Right lobe of liver (tissue), 6 donors: ENCODE data around the gene RAB43. TPM values are rescaled to one million over a fixed set of nuclear protein-coding genes. Genes with fewer than 3 reads are reported as not detected.
A peak's percentile ranks its signal among the peaks of the same experiment; 100 is the strongest.

ENCODE experiments used
- ATAC-seq, 4 donors: fragments of 200-7000 bp; cut with Tn5 transposase; one replicate each; pipeline ENCODE4 v1.9.1; 2020; ENCODE audit warnings: mild to moderate bottlenecking in 4 of 4, moderate library complexity in 4 of 4
- DNase-seq, 3 donors: peaks; one replicate each; pipeline ENCODE4 v3.0.0-alpha.2; 2020
- H3K27ac ChIP-seq, 3 donors: fragments of 200-600 bp; one replicate each; pipeline ENCODE4 v1.8.0; 2022
- H3K27me3 ChIP-seq, 2 donors: fragments of 200-600 bp; one replicate each; pipeline ENCODE4 v1.8.0; 2022
- H3K36me3 ChIP-seq, 4 donors: fragments of 200-600 bp; sonication (generic) in 1 of 4; one replicate each; pipeline versions ENCODE4 v1.5.1 to v1.8.0; 2017 to 2022; ENCODE audit warnings: control low read depth in 1 of 4
- H3K4me1 ChIP-seq, 4 donors: fragments of 200-600 bp; sonication (generic) in 1 of 4; one replicate each; pipeline versions ENCODE4 v1.5.1 to v1.8.0; 2017 to 2022; ENCODE audit warnings: control low read depth in 1 of 4
- H3K4me3 ChIP-seq, 3 donors: fragments of 200-600 bp; one replicate each; pipeline ENCODE4 v1.8.0; 2022
- H3K9me3 ChIP-seq, 4 donors: fragments of 200-600 bp; sonication (generic) in 1 of 4; one replicate each; pipeline versions ENCODE4 v1.5.1 to v1.8.0; 2017 to 2022; ENCODE audit warnings: control low read depth in 1 of 4
- CTCF ChIP-seq, 4 donors: fragments of 200-600 bp in 3 of 4; fragments of 450-650 bp in 1 of 4; IDR thresholded peaks; one replicate each; pipeline versions ENCODE4 v1.5.1 to v1.8.0; 2016 to 2022; ENCODE audit warnings: antibody characterized with exemption in 4 of 4, mild to moderate bottlenecking in 2 of 4
- POLR2A ChIP-seq: fragments of 450-650 bp; IDR thresholded peaks from one replicate; pipeline ENCODE4 v1.6.1; 2017; ENCODE audit warnings: antibody characterized with exemption, mild to moderate bottlenecking
- WGBS: methylation state at CpG from one replicate; pipeline ENCODE4 v1.1.6; 2018; ENCODE audit warnings: low coverage, low lambda C conversion rate; ENCODE audit not compliant: insufficient coverage; ENCODE audit errors: missing lambda C conversion rate; 5-methylcytosine and 5-hydroxymethylcytosine counted together
- intact Hi-C, 2 donors: fragments of 100-400 bp; cut with DNase I; formaldehyde crosslinking; loops; one replicate each; pipeline versions ENCODE4 v1.11.2 to v1.14.1; 2022
- total RNA-seq, 6 experiments: library from RNA; depleted of rRNA in 2 of 6; stranded (reverse); fragments of >200 nt in 2 of 6; fragmentation: NEBNext Ultra II Directional in 3 of 6; extraction: Animal tissue kit (Norgen Biotek cat#: 25700) in 3 of 6; gene quantifications; one replicate each; pipeline versions ENCODE4 v1.1.0 to v1.2.4, GENCODE V29; 2016 to 2023
- donor health status: DM: no; HTN: yes; CAD: no.
- donor health status: DM: no; HTN: no; CAD: no.
- donor health status: DM: no; HTN: no; CAD: no.
- donor health status: DM: no; HTN: yes; CAD: no.
- donor health status: DM: no; HTN: yes; CAD: no.

The RAB43 gene
- total RNA-seq, 6 experiments from 2014 or later = 21.8 to 67.2 (median 38.5) TPM

- intact Hi-C loops = no loop called here
- no peak overlapping the region for H3K27ac ChIP-seq
- WGBS = 90% methylated on average over 2 of the region's 4 CpGs
These were observed 35.8 kb downstream of the RAB43 start for GRCh38 chr3:129085818-129086217.

GRCh38 chr3:129085165-129085715, 36.4 kb downstream of the RAB43 start:
- no peak overlapping the region for H3K27ac ChIP-seq
- no peak for DNase-seq
- TF ChIP-seq CTCF (IDR thresholded peaks at IDR 0.05) (no peak), POLR2A (no peak)

More at GRCh38 chr3:129085818-129086217, 35.8 kb downstream of the RAB43 start:
- no peaks in the 10 kb centered on the region for H3K27me3 ChIP-seq
- no peaks in the 10 kb centered on the region for H3K9me3 ChIP-seq
- no peaks in the 10 kb centered on the region for H3K36me3 ChIP-seq
- H3K4me1 ChIP-seq = no peaks in the 10 kb centered on the region
- H3K4me3 ChIP-seq = no peak overlapping the region
- no peak for DNase-seq
- TF ChIP-seq CTCF (IDR thresholded peaks at IDR 0.05) = no peak
- TF ChIP-seq POLR2A = no peak
- no peak for ATAC-seq

GRCh38 chr3:129084501-129084900, 37.1 kb downstream of the RAB43 start:
- H3K4me3 ChIP-seq = no peak overlapping the region
- intact Hi-C loops = no loop called here
- H3K36me3 ChIP-seq = no peaks in the 10 kb centered on the region
- H3K27me3 ChIP-seq = no peaks in the 10 kb centered on the region
- no peaks in the 10 kb centered on the region for H3K9me3 ChIP-seq
- H3K4me1 ChIP-seq = no peaks in the 10 kb centered on the region
- H3K27ac ChIP-seq = no peak overlapping the region
- TF ChIP-seq CTCF (IDR thresholded peaks at IDR 0.05) = no peak
- TF ChIP-seq POLR2A = no peak
- DNase-seq (no peak), ATAC-seq (peak in 1 of 4 donors; percentile 3)
- 82% methylated on average over 3 of the region's 6 CpGs for WGBS

More at GRCh38 chr3:129085165-129085715, 36.4 kb downstream of the RAB43 start:
- intact Hi-C loops = no loop called here
- no peaks in the 10 kb centered on the region for H3K36me3 ChIP-seq
- ATAC-seq = peak in 1 of 4 donors; percentile 4
- no peaks in the 10 kb centered on the region for H3K27me3 ChIP-seq
- H3K4me3 ChIP-seq = no peak overlapping the region
- WGBS = 86% methylated on average over 2 of the region's 12 CpGs
- H3K9me3 ChIP-seq = no peaks in the 10 kb centered on the region
- no peaks in the 10 kb centered on the region for H3K4me1 ChIP-seq

GRCh38 chr3:129082026-129082425, 39.6 kb downstream of the RAB43 start:
- ATAC-seq (no peak), DNase-seq (no peak)
- intact Hi-C loops = no loop called here
- H3K27ac ChIP-seq = no peak overlapping the region
- no peaks in the 10 kb centered on the region for H3K4me1 ChIP-seq
- H3K9me3 ChIP-seq = no peaks in the 10 kb centered on the region
- TF ChIP-seq CTCF (IDR thresholded peaks at IDR 0.05) (no peak), POLR2A (no peak)
- no peaks in the 10 kb centered on the region for H3K27me3 ChIP-seq
- no peak overlapping the region for H3K4me3 ChIP-seq
- 68% methylated on average over 9 of the region's 9 CpGs for WGBS
- no peaks in the 10 kb centered on the region for H3K36me3 ChIP-seq

- H3K36me3 ChIP-seq = no peaks in the 10 kb centered on the region
- TF ChIP-seq CTCF (IDR thresholded peaks at IDR 0.05) (no peak), POLR2A (no peak)
- no peak overlapping the region for H3K27ac ChIP-seq
- H3K9me3 ChIP-seq = no peaks in the 10 kb centered on the region
- DNase-seq (no peak), ATAC-seq (no peak)
- 52% methylated on average over 8 of the region's 8 CpGs for WGBS
- peaks cover 0 to 3% (median 0%) of the 10 kb centered on the region in 4 donors for H3K4me1 ChIP-seq
- intact Hi-C loops = no loop called here
- H3K27me3 ChIP-seq = no peaks in the 10 kb centered on the region
- H3K4me3 ChIP-seq = no peak overlapping the region
These were observed 40.1 kb downstream of the RAB43 start for GRCh38 chr3:129081503-129081902.
